H9 (cell line): ENCODE data around the gene MISP. TPM values are rescaled to one million over a fixed set of nuclear protein-coding genes. Genes with fewer than 3 reads are reported as not detected.

Experiments
- DNase-seq: peaks from one replicate; pipeline ENCODE4 v3.0.0-alpha.2; 2017
- H2AFZ ChIP-seq: one replicate; pipeline ENCODE4 v1.6.1; 2013; ENCODE audit warnings: mild to moderate bottlenecking, low read length, control low read depth, moderate library complexity
- H2AK5ac ChIP-seq: 2 replicates; pipeline ENCODE4 v1.6.1; 2013; ENCODE audit warnings: low read length, control low read depth, mixed read lengths; ENCODE audit not compliant: insufficient read length
- H2BK120ac ChIP-seq: one replicate; pipeline ENCODE4 v1.6.1; 2013; ENCODE audit warnings: low read depth, mild to moderate bottlenecking, low read length, control low read depth, inconsistent platforms; ENCODE audit not compliant: poor library complexity, severe bottlenecking
- H2BK12ac ChIP-seq: 2 replicates; pipeline ENCODE4 v1.6.1; 2013; ENCODE audit warnings: low read length, control low read depth, mixed read lengths, low read depth; ENCODE audit not compliant: insufficient read length
- H2BK15ac ChIP-seq: 2 replicates; pipeline ENCODE4 v1.6.1; 2013; ENCODE audit warnings: low read depth, low read length, control low read depth
- H2BK20ac ChIP-seq: one replicate; pipeline ENCODE4 v1.6.1; 2013; ENCODE audit warnings: low read depth, mild to moderate bottlenecking, low read length, control low read depth, inconsistent platforms; ENCODE audit not compliant: poor library complexity, severe bottlenecking
- H2BK5ac ChIP-seq: 2 replicates; pipeline ENCODE4 v1.6.1; 2013; ENCODE audit warnings: low read length, control low read depth, mixed read lengths; ENCODE audit not compliant: insufficient read length
- H3K14ac ChIP-seq: 2 replicates; pipeline ENCODE4 v1.6.1; 2013; ENCODE audit warnings: low read length, control low read depth; ENCODE audit not compliant: insufficient read depth
- H3K18ac ChIP-seq: 2 replicates; pipeline ENCODE4 v1.6.1; 2013; ENCODE audit warnings: low read depth, mild to moderate bottlenecking, mixed read lengths, low read length, control low read depth; ENCODE audit not compliant: insufficient read length
- H3K23ac ChIP-seq: 2 replicates; pipeline ENCODE4 v1.6.1; 2013; ENCODE audit warnings: low read length, control low read depth, mixed read lengths, low read depth; ENCODE audit not compliant: insufficient read length
- H3K23me2 ChIP-seq: 2 replicates; pipeline ENCODE4 v1.6.1; 2013; ENCODE audit warnings: low read depth, mild to moderate bottlenecking, mixed read lengths, low read length, control low read depth; ENCODE audit not compliant: insufficient read length, poor library complexity, severe bottlenecking
- H3K27ac ChIP-seq: 2 replicates; pipeline ENCODE4 v1.5.1; 2013; ENCODE audit warnings: low read length, control low read depth, mixed read lengths, low read depth; ENCODE audit not compliant: insufficient read length
- H3K27me3 ChIP-seq: 2 replicates; pipeline ENCODE4 v1.6.1; 2013; ENCODE audit warnings: low read length, control low read depth, inconsistent platforms; ENCODE audit not compliant: insufficient read depth
- H3K4ac ChIP-seq: 2 replicates; pipeline ENCODE4 v1.6.1; 2013; ENCODE audit warnings: low read depth, mild to moderate bottlenecking, control low read depth, inconsistent platforms, low read length, moderate library complexity
- H3K4me1 ChIP-seq: 2 replicates; pipeline ENCODE4 v1.6.1; 2013; ENCODE audit warnings: low read length, control low read depth, inconsistent platforms; ENCODE audit not compliant: insufficient read depth
- H3K4me2 ChIP-seq: 2 replicates; pipeline ENCODE4 v1.6.1; 2013; ENCODE audit warnings: low read length, control low read depth, mixed read lengths; ENCODE audit not compliant: insufficient read length, insufficient read depth
- H3K56ac ChIP-seq: 2 replicates; pipeline ENCODE4 v1.6.1; 2013; ENCODE audit warnings: low read depth, mild to moderate bottlenecking, mixed read lengths, low read length, control low read depth; ENCODE audit not compliant: insufficient read length
- H3K79me1 ChIP-seq: 2 replicates; pipeline ENCODE4 v1.6.1; 2013; ENCODE audit warnings: low read depth, mild to moderate bottlenecking, moderate library complexity, low read length, control low read depth, inconsistent platforms; ENCODE audit not compliant: insufficient read depth, poor library complexity, severe bottlenecking
- H3K79me2 ChIP-seq: 2 replicates; pipeline ENCODE4 v1.6.1; 2013; ENCODE audit warnings: low read length, control low read depth, inconsistent platforms; ENCODE audit not compliant: insufficient read depth
- H3K9ac ChIP-seq: 2 replicates; pipeline ENCODE4 v1.6.1; 2013; ENCODE audit warnings: low read length, control low read depth, mixed read lengths; ENCODE audit not compliant: insufficient read length; ENCODE audit errors: extremely low read depth
- H3K9me3 ChIP-seq: one replicate; pipeline ENCODE4 v1.6.1; 2013; ENCODE audit warnings: low read depth, low read length, inconsistent platforms; ENCODE audit not compliant: control insufficient read depth
- H3T11ph ChIP-seq: one replicate; pipeline ENCODE4 v1.6.1; 2013; ENCODE audit warnings: mild to moderate bottlenecking, low read length, control low read depth, inconsistent platforms
- H4K20me1 ChIP-seq: one replicate; pipeline ENCODE4 v1.6.1; 2013; ENCODE audit not compliant: control insufficient read depth, insufficient read length, insufficient read depth
- H4K5ac ChIP-seq: 2 replicates; pipeline ENCODE4 v1.6.1; 2013; ENCODE audit warnings: low read depth, mild to moderate bottlenecking, mixed read lengths, low read length, control low read depth; ENCODE audit not compliant: insufficient read length
- H4K8ac ChIP-seq: replicated peaks from 2 replicates; pipeline ENCODE4 v1.6.1; 2013; ENCODE audit warnings: low read length, control low read depth, mixed read lengths, low read depth; ENCODE audit not compliant: insufficient read length
- H4K91ac ChIP-seq: 2 replicates; pipeline ENCODE4 v1.6.1; 2013; ENCODE audit warnings: low read depth, mild to moderate bottlenecking, moderate library complexity, mixed read lengths, low read length, control low read depth; ENCODE audit not compliant: insufficient read length
- H3K27ac Mint-ChIP-seq, 3 experiments: 2 replicates in 2 of 3; 3 replicates in 1 of 3; pipeline ENCODE4 v1.8.0; 2020 to 2021; ENCODE audit warnings: mixed read lengths in 3 of 3, mild to moderate bottlenecking in 1 of 3, moderate library complexity in 1 of 3
- H3K27me3 Mint-ChIP-seq: 2 replicates; pipeline ENCODE4 v1.8.0; 2021; ENCODE audit warnings: low read depth, mild to moderate bottlenecking, moderate library complexity, mixed read lengths
- H3K36me3 Mint-ChIP-seq, 3 experiments: 2 replicates in 2 of 3; 3 replicates in 1 of 3; pipeline ENCODE4 v1.8.0; 2020 to 2021; ENCODE audit warnings: low read depth in 3 of 3, mixed read lengths in 3 of 3; ENCODE audit not compliant: insufficient read depth in 1 of 3
- H3K4me1 Mint-ChIP-seq, 2 experiments: 2 replicates each; pipeline ENCODE4 v1.8.0; 2020; ENCODE audit warnings: mixed read lengths in 2 of 2
- H3K4me3 Mint-ChIP-seq, 2 experiments: 2 replicates in 1 of 2; 3 replicates in 1 of 2; pipeline ENCODE4 v1.8.0; 2020 to 2021; ENCODE audit warnings: mild to moderate bottlenecking in 2 of 2, mixed read lengths in 2 of 2, moderate library complexity in 1 of 2
- H3K9me3 Mint-ChIP-seq, 2 experiments: 2 replicates in 1 of 2; 3 replicates in 1 of 2; pipeline ENCODE4 v1.8.0; 2020; ENCODE audit warnings: mild to moderate bottlenecking in 2 of 2, mixed read lengths in 2 of 2, moderate library complexity in 1 of 2
- WGBS: extraction: QIAGEN DNeasy Blood & Tissue Kit; methylation state at CpG from one replicate; pipeline ENCODE4 v1.1.7; 2013; ENCODE audit warnings: missing lambda C conversion rate, low lambda C conversion rate, mixed read lengths; ENCODE audit not compliant: insufficient read length; ENCODE audit errors: extremely low coverage; 5-methylcytosine and 5-hydroxymethylcytosine counted together
- total RNA-seq: library from RNA; stranded (reverse); gene quantifications from 2 replicates; pipeline ENCODE4 v1.2.1, GENCODE V29; 2021
- TF ChIP-seq, protein P1 (sequence below): fragments of 200-600 bp; sonication (generic); conservative IDR thresholded peaks from 3 replicates; pipeline ENCODE4 v1.8.0; 2021; ENCODE audit warnings: antibody characterized with exemption, mild to moderate bottlenecking

Gene MISP
- total RNA-seq, 1 experiment from 2014 or later, result 0.44 TPM

DNA sequence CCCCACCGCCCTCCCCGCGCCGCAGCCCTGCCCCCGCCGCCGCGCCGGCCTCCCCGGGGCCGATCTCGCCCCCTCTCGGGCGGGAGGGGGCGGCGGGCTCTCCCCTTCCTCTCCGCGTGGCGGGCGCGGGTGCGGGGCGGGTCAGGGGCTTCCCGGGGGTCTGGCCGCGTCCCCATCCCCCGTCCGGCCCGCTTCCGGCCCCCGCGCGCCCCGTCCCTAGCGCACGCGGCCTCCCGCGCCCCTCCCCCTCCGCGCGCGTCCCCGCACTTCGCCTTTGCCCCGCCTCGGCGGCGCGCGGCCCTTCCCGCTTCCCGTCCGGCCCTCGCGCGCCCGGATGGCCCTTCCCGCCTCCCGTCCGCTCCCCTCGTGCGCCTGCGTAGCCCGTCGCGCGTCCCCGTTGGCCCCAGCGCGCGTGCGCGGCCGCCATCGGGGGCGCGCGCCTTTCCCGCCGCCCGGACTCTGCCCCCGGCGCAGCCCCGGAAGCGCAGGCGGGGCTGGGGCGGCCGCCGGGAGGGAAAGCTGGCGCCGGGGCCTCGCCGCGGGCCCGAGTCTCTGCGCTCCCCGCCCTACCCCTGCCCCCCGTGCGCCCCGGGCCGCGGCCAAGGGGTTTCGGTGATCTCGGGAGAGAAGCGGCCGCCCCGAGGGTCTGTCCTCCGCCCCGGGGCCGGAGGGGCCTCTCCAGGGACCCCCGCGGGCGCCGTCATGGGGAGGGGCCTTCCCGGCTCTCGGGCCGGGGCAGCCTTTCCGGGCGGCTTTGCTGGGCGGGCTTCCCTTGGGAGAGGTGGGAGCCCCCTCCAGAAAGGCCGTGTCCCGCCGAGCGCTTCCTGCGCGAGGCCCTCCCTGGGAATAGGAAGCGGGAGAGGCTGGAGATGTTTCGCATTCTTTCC, 46.9 kb downstream of the MISP start:
- Histone ChIP-seq H3K79me1 (peaks cover 3% of the 10 kb centered on the region), H2BK12ac (no peak overlapping the region), H3K27me3 (no peaks in the 10 kb centered on the region), H3K56ac (no peak overlapping the region), H2AFZ (no peak overlapping the region), H3K9ac (peak overlapping the region; percentile 95), H3T11ph (no peak overlapping the region), H4K91ac (no peak overlapping the region), H4K5ac (no peak overlapping the region), H4K20me1 (peaks cover 4% of the 10 kb centered on the region), H3K9me3 (no peaks in the 10 kb centered on the region), H2AK5ac (no peak overlapping the region), H4K8ac (no peak overlapping the region), H3K14ac (peak overlapping the region; percentile 77), H2BK120ac (no peak overlapping the region), H3K79me2 (peaks cover 46% of the 10 kb centered on the region), H2BK5ac (no peak overlapping the region), H2BK20ac (no peak overlapping the region), H3K18ac (peak overlapping the region; percentile 31), H3K4ac (no peak overlapping the region), H3K23me2 (peaks cover 9% of the 10 kb centered on the region), H3K4me2 (peak overlapping the region; percentile 89), H2BK15ac (no peak overlapping the region), H3K27ac (no peak overlapping the region), H3K23ac (no peak overlapping the region), H3K4me1 (no peaks in the 10 kb centered on the region; the same call in 1 of the 2 replicates)
- peaks cover 28 to 41% (median 40%) of the 10 kb centered on the region in 3 experiments; a peak in 6 of 7 replicates for H3K36me3 Mint-ChIP-seq
- H3K4me1 Mint-ChIP-seq, result peaks cover 25 to 36% of the 10 kb centered on the region in 2 experiments
- WGBS, result no CpG with 5 or more reads among the region's 129 CpGs
- DNase-seq, result peak; percentile 75
- H3K4me3 Mint-ChIP-seq, result peak overlapping the region; percentile 91 to 93
- TF ChIP-seq, protein P1, sequence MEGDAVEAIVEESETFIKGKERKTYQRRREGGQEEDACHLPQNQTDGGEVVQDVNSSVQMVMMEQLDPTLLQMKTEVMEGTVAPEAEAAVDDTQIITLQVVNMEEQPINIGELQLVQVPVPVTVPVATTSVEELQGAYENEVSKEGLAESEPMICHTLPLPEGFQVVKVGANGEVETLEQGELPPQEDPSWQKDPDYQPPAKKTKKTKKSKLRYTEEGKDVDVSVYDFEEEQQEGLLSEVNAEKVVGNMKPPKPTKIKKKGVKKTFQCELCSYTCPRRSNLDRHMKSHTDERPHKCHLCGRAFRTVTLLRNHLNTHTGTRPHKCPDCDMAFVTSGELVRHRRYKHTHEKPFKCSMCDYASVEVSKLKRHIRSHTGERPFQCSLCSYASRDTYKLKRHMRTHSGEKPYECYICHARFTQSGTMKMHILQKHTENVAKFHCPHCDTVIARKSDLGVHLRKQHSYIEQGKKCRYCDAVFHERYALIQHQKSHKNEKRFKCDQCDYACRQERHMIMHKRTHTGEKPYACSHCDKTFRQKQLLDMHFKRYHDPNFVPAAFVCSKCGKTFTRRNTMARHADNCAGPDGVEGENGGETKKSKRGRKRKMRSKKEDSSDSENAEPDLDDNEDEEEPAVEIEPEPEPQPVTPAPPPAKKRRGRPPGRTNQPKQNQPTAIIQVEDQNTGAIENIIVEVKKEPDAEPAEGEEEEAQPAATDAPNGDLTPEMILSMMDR, result no peak
- no peaks in the 10 kb centered on the region; a peak in 1 of 5 replicates for H3K9me3 Mint-ChIP-seq
- H3K27ac Mint-ChIP-seq, result peak overlapping the region; percentile 94 to 98 (median 95); a peak in 6 of 7 replicates
- H3K27me3 Mint-ChIP-seq, result no peaks in the 10 kb centered on the region
